22Rv1 (cell line): ENCODE results near the gene MED25.

Experiments used
- ZFX ChIP-seq: fragments of 450-650 bp; IDR thresholded peaks from 2 replicates; pipeline ENCODE4 v1.6.1; 2017; ENCODE audit warnings: antibody characterized with exemption, borderline replicate concordance
- TF ChIP-seq, protein P1 (sequence below): fragments of 450-650 bp; IDR thresholded peaks from 2 replicates; pipeline ENCODE4 v1.5.1; 2017; ENCODE audit warnings: mild to moderate bottlenecking

DNA sequence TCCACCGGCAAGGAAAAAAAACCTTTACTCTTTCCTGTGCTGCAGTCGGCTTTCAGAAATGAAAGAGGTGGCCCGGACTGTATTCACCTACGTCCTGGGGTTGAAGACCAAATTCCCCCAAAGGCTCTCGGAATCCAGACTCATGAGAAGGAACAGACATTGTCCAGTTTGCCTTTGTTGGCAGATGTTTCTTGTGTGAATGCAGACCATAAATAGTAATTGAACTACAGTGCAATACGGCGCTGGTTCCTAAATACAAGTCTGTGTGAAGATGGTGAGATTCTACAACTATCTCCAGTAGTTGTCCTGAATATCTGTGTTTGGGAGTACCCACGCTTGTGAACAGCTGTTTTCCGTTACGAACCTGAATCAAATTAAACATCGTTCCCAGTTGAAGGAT is 21.6 kb downstream of the MED25 start:
- TF ChIP-seq, protein P1, sequence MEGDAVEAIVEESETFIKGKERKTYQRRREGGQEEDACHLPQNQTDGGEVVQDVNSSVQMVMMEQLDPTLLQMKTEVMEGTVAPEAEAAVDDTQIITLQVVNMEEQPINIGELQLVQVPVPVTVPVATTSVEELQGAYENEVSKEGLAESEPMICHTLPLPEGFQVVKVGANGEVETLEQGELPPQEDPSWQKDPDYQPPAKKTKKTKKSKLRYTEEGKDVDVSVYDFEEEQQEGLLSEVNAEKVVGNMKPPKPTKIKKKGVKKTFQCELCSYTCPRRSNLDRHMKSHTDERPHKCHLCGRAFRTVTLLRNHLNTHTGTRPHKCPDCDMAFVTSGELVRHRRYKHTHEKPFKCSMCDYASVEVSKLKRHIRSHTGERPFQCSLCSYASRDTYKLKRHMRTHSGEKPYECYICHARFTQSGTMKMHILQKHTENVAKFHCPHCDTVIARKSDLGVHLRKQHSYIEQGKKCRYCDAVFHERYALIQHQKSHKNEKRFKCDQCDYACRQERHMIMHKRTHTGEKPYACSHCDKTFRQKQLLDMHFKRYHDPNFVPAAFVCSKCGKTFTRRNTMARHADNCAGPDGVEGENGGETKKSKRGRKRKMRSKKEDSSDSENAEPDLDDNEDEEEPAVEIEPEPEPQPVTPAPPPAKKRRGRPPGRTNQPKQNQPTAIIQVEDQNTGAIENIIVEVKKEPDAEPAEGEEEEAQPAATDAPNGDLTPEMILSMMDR = no peak
- TF ChIP-seq ZFX = no peak
